Head of caudate nucleus (tissue), 42 donors: Measurements from ENCODE around the gene DNAH11.
A peak's percentile ranks its signal among the peaks of the same experiment; 100 is the strongest.
"Not testable (repeated sequence)": the region's sequence is repeated elsewhere in the genome, so short reads cannot be mapped to it uniquely, and the experiment has no call there.

Experiments
- DNase-seq, 42 donors: peaks; one replicate each; pipeline versions ENCODE4 v3.0.0 to v3.0.0-alpha.2; 2020 to 2021; ENCODE audit warnings: mixed read lengths in 7 of 42
- intact Hi-C: fragments of 100-400 bp; cut with DNase I; formaldehyde crosslinking; loops from one replicate; pipeline ENCODE4 v1.15.0; 2022

DNAH11 gene

GRCh38 chr7:21542891-21543527, at the start of gene DNAH11:
TSS of gene DNAH11 (plus strand) at chr7:21543039. CDS start at chr7:21543246, 207 bp downstream.
- peak in 5 of 42 donors; percentile 5 to 32 (median 10) for DNase-seq
- intact Hi-C loops, result no loop called here

DNA sequence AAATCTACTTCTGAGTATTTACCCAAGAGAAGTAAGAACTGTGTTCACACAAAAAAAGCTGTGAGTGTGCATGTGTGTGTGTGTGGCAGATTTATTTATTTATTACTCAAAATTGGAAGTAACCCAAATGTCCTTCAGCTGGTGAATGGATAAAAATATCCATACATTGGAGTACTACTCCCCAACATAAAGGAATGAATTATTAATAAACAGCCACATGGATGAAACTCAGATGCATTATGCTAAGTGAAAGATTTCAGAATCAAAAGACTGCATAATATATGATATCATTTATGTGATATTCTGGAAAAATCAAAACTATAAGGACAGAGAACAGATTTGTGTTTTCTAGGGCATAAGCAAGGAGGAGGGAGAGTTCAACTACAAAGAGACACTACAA, 47.1 kb upstream of the DNAH11 start:
- intact Hi-C loops, result no loop called here
- DNase-seq, result no peak

- intact Hi-C loops, result no loop called here
- no peak for DNase-seq
Observed at GRCh38 chr7:21497072-21497471, 45.8 kb upstream of the DNAH11 start.

- intact Hi-C loops, result loop anchor here (10.0 kb wide), 1 partner anchor 245 kb away; no protein-coding TSS in a partner anchor
- no peak for DNase-seq
Observed at GRCh38 chr7:21500117-21500832, 42.6 kb upstream of the DNAH11 start.

DNA sequence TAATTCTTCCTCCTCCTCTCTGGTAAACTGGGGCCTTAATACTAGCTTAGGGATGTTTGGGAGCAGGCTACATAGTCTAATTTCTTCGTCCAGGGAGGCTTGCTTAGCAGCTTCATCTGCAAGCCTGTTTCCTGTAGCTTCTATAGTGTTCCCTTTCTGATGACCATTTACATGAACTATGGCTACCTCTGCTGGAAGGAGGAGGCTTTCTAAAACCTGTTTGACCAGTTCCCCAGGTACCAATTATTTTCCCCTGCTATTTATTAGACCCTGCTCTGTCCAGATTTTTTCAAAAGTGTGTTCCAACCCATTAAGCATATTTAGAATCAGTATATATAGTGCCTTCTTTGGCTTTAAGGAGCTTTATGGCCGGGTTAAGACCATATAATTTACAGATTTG, 38.8 kb upstream of the DNAH11 start:
- no peak for DNase-seq
- intact Hi-C loops, result loop anchor here (10.0 kb wide), 1 partner anchor 249 kb away; no protein-coding TSS in a partner anchor

DNA sequence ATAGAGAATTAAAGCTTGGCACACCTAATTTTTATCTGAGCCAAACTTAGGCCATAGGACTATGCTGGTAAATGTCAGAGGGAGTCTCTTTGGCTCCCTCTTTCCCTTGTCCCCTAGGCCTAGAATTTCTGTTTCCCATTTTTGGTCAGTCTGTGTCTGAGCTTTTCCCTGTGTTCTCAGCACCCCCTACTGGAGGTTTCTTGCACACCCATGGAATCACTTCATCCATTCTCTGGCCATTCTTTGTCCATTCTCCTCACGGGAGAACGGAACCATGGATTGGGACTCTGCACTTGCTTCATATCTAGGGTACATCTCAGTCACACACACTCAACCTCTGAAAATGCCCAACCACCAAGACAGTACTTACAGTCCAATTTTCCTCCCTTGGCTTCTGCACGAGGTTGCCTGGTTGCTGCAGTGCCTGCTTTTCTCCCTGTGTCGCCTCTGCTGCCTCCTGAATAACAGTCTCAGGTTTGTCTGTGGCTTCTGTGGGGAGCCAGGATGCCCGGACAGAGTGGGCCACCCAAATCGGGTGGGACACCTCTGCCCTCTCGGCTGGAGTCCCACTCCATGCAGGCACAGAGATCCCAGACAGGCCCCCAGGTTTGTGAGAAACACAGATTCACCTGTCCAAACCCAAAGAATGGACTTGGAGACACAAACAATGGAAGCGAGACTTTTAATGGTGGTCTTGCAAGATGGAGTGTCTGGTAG, 35.1 kb upstream of the DNAH11 start:
- intact Hi-C loops, result loop anchor here (10.0 kb wide), 1 partner anchor 253 kb away; no protein-coding TSS in a partner anchor
- peak in 36 of 42 donors; percentile 9 to 86 (median 57) for DNase-seq

DNA sequence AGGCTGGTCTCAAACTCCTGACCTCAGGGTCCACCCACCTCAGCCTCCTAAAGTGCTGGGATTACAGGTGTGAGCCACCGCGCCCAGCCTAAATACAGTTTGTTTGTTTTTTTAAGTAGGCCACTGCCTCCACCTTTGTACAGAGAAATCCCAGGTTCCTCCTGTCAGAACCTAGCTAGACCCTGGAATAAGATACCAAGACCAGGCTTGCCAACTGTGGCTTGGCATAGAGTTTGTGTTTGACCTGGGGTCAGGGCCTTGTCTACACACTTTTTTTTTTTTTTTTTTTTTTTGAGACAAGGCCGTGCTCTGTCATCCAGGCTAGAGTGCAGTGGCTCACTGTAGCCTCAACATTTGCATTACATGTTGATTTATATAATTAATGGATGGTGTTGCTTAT, 34.3 kb upstream of the DNAH11 start:
- intact Hi-C loops, result loop anchor here (10.0 kb wide), 1 partner anchor 254 kb away; no protein-coding TSS in a partner anchor
- no peak for DNase-seq

- intact Hi-C loops, result no loop called here
- DNase-seq, result no peak
Observed at GRCh38 chr7:21514062-21514461, 28.8 kb upstream of the DNAH11 start.

- intact Hi-C loops, result no loop called here
- no peak for DNase-seq
Observed at GRCh38 chr7:21524680-21525079, 18.2 kb upstream of the DNAH11 start.

DNA sequence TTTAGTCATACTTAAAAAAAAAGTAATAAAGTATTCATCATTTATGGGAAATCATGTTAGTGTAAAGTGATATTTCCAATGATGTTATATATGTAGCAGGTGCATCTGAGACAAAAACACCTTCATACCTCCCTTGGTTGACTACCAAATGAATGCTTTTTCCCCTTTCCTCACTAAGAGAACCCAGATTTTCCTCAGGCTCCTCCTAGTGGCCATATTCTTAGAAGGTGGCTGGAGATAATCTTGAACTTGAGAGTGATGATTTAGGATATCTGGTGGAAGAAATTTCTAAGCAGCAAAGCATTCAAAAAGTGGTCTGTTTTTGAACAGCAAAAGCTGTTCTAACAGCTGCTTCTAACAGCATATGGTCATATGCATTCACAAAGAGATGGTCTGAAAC, 16.8 kb upstream of the DNAH11 start:
- DNase-seq, result no peak
- intact Hi-C loops, result no loop called here

DNA sequence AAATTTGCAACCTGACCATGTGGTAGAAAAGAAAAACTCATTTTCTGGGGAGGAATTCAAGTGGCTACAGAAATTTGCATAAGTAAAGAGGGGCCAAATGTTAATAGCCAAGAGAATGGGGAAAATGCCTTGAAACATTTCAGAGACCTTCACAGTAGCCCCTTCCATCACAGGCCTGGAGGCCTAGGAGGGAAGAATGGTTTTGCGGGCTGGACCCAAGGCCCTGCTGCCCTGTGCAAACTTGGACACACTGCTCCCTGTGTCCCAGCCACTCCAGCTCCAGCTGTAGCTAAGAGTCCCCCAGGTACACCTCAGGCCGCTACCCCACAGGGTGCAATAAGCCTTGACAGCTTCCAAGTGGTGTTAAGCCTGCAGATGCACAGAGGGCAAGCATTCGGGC, 16.4 kb upstream of the DNAH11 start:
- no peak for DNase-seq
- intact Hi-C loops, result no loop called here

DNA sequence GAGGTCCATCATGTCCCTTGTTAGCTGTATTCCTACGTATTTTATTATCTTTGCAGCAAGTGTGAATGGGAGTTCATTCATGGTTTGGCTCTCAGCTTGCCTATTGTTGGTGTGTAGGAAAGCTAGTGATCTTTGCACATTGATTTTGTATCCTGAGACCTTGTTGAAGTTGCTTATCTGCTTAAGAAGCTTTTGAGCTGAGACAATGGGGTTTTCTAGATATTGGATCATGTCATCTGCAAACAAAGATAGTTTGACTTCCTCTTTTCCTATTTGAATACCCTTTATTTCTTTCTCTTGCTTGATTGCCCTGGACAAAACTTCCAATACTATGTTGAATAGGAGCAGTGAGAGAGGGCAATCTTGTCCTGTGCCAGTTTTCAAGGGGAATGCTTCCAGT, 10.4 kb upstream of the DNAH11 start:
- DNase-seq, intact Hi-C loops: not testable (repeated sequence)

DNA sequence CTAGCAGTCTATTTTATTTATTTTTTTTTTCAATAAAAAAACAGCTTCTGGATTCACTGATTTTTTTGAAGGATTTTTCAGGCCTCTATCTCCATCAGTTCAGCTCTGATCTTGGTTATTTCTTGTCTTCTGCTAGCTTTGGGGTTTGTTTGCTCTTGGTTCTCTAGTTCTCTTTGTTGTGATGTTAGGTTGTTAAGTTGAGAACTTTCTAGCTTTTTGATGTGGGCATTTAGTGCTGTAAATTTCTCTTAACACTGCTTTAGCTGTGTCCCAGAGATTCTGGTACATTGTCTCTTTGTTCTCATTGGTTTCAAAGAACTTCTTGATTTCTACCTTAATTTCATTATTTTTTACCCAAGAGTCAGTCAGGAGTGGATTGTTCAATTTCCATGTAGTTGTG, 9.2 kb upstream of the DNAH11 start:
- intact Hi-C loops, DNase-seq: not testable (repeated sequence)

DNA sequence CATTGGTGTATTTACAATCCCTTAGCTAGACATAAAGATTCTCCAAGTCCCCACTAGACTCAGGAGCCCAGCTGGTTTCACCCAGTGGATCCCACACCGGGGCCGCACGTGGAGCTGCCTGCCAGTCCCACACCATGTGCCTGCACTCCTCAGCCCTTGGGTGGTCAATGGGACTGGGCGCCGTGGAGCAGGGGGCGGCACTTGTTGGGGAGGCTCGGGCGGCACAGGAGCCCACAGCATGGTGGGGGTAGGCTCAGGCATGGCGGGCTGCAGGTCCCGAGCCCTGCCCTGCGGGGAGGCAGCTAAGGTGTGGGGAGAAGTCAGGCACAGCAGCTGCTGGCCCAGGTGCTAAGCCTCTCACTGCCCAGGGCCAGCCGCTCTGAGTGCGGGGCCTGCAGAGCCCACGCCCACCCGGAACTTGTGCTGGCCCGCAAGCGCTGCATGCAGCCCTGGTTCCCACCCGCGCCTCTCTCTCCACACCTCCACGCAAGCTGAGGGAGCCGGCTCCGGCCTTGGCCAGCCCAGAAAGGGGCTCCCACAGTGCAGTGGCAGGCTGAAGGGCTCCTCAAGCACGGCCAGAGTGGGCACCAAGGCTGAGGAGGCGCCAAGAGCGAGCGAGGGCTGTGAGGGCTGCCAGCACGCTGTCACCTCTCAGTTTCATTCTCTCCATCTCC, 6.3 kb upstream of the DNAH11 start:
- intact Hi-C loops, DNase-seq: not testable (repeated sequence)

- no peak for DNase-seq
- intact Hi-C loops, result no loop called here
Observed at GRCh38 chr7:21538936-21539495, 3.8 kb upstream of the DNAH11 start.

GRCh38 chr7:21543528-21544302, 876 bp downstream of the DNAH11 start:
- intact Hi-C loops, result no loop called here
- DNase-seq, result peak in 4 of 42 donors; percentile 2 to 4 (median 3)

GRCh38 chr7:21544303-21544656, 1.4 kb downstream of the DNAH11 start:
- DNase-seq, result no peak
- intact Hi-C loops, result no loop called here

DNA sequence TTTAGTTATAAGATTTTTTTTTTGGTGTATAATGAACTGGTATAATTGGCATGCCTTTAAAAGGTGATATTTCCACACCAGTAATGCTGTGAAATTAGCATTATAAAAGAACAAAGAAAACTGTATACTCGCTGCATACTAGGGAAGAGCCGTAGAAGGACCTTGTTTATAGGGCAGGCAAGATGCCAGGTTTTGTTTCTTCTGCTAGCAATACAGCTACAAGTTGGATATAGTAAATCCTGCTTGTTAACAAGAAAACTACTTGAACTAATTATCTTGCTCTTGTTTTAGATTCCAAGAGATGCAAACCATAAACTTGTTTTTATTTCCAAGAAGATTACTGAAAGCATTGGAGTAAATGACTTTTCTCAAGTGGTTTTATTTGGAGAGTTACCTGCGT, 1.9 kb downstream of the DNAH11 start:
- no peak for DNase-seq
- intact Hi-C loops, result no loop called here
